H1 (cell line): ENCODE results near the gene ZNF527. TPM values are rescaled to one million over a fixed set of nuclear protein-coding genes. Genes with fewer than 3 reads are reported as not detected.

ENCODE experiments used
- CTCF ChIA-PET: fragments of 300-600 bp; sonication (Branson Sonifier 250); formaldehyde crosslinking; loops from one replicate; lab custom pipeline; 2021; ENCODE audit not compliant: partially characterized antibody; lab: Charles Lee
- POLR2A ChIA-PET: fragments of 300-600 bp; sonication (Branson Sonifier 250); formaldehyde crosslinking; loops from one replicate; lab custom pipeline; 2021; ENCODE audit warnings: inconsistent platforms; ENCODE audit not compliant: partially characterized antibody; lab: Charles Lee
- DNase-seq, 2 experiments: peaks; one replicate each; pipeline versions ENCODE4 v3.0.0 to v3.0.0-alpha.2; 2010 to 2022; ENCODE audit warnings: low spot score in 2 of 2, low read depth in 1 of 2, mixed read lengths in 1 of 2
- FAIRE-seq: peaks from 2 replicates; lab custom pipeline; 2011; peaks lifted over from hg19 to GRCh38; lab: Jason Lieb, UNC
- H2AFZ ChIP-seq: 2 replicates; pipeline ENCODE4 v1.8.1; 2012; ENCODE audit warnings: low read length, inconsistent platforms
- H2AK5ac ChIP-seq: 2 replicates; pipeline ENCODE4 v1.6.1; 2013; ENCODE audit warnings: low read depth, low read length
- H2BK120ac ChIP-seq: replicated peaks from 2 replicates; pipeline ENCODE3; 2013; ENCODE audit warnings: low read depth, low read length, inconsistent platforms
- H2BK12ac ChIP-seq: 2 replicates; pipeline ENCODE4 v1.6.1; 2013; ENCODE audit warnings: low read depth, low read length
- H2BK15ac ChIP-seq: 2 replicates; pipeline ENCODE4 v1.6.1; 2013; ENCODE audit warnings: low read length
- H2BK20ac ChIP-seq: 2 replicates; pipeline ENCODE4 v1.6.1; 2013; ENCODE audit warnings: low read length
- H2BK5ac ChIP-seq: 2 replicates; pipeline ENCODE4 v1.6.1; 2013; ENCODE audit warnings: low read depth, low read length
- H3K14ac ChIP-seq: 2 replicates; pipeline ENCODE4 v1.6.1; 2013; ENCODE audit warnings: inconsistent platforms; ENCODE audit not compliant: insufficient read length
- H3K18ac ChIP-seq: 2 replicates; pipeline ENCODE4 v1.6.1; 2013; ENCODE audit warnings: low read length; ENCODE audit errors: extremely low read depth
- H3K23ac ChIP-seq: 2 replicates; pipeline ENCODE4 v1.6.1; 2013; ENCODE audit warnings: inconsistent platforms; ENCODE audit not compliant: insufficient read length
- H3K23me2 ChIP-seq: 2 replicates; pipeline ENCODE4 v1.6.1; 2013; ENCODE audit warnings: low read depth, low read length
- H3K27ac ChIP-seq: 2 replicates; pipeline ENCODE4 v1.6.1; 2011; ENCODE audit warnings: low read depth, low read length, inconsistent platforms
- H3K27me3 ChIP-seq, 4 experiments: replicated peaks in 1 of 4; 1 replicate in 1 of 4; 2 replicates in 3 of 4; pipeline versions ENCODE4 v1.6.1 to v1.8.1; 2011 to 2013; ENCODE audit warnings: low read length in 3 of 4, mild to moderate bottlenecking in 3 of 4, inconsistent platforms in 2 of 4, mixed read lengths in 2 of 4, moderate library complexity in 1 of 4; ENCODE audit not compliant: control insufficient read depth in 3 of 4, insufficient read depth in 3 of 4; ENCODE audit errors: extremely low read depth in 1 of 4
- H3K36me3 ChIP-seq, 4 experiments: 2 replicates each; pipeline versions ENCODE4 v1.6.1 to v1.8.1; 2011 to 2013; ENCODE audit warnings: mild to moderate bottlenecking in 4 of 4, low read length in 3 of 4, moderate library complexity in 2 of 4, control low read depth in 1 of 4, inconsistent platforms in 1 of 4; ENCODE audit not compliant: insufficient read depth in 4 of 4, control insufficient read depth in 2 of 4
- H3K4ac ChIP-seq: replicated peaks from 2 replicates; pipeline ENCODE3; 2013; ENCODE audit warnings: low read length, low read depth, mixed read lengths, inconsistent platforms; ENCODE audit not compliant: insufficient read length
- H3K4me1 ChIP-seq, 4 experiments: replicated peaks in 1 of 4; 1 replicate in 1 of 4; 2 replicates in 3 of 4; pipeline versions ENCODE4 v1.6.1 to v1.8.1; 2011 to 2013; ENCODE audit warnings: low read length in 3 of 4, inconsistent platforms in 2 of 4, mixed read lengths in 1 of 4; ENCODE audit not compliant: insufficient read depth in 4 of 4, control insufficient read depth in 3 of 4
- H3K4me2 ChIP-seq, 2 experiments: 2 replicates each; pipeline versions ENCODE4 v1.6.1 to v1.8.1; 2011 to 2013; ENCODE audit warnings: low read depth in 2 of 2, low read length in 2 of 2, control low read depth in 1 of 2, inconsistent platforms in 1 of 2, mild to moderate bottlenecking in 1 of 2; ENCODE audit not compliant: insufficient read depth in 1 of 2
- H3K4me3 ChIP-seq, 4 experiments: fragments of 200-600, 300-600 bp in 1 of 4; sonication (generic), shearing (Covaris generic), sonication (Bioruptor Twin) in 1 of 4; 2 replicates each; pipeline versions ENCODE4 v1.5.1 to v1.8.1; 2011 to 2016; ENCODE audit warnings: low read length in 4 of 4, low read depth in 3 of 4, control low read depth in 2 of 4, inconsistent platforms in 2 of 4, mild to moderate bottlenecking in 2 of 4, mixed read lengths in 1 of 4, moderate library complexity in 1 of 4; ENCODE audit not compliant: insufficient read depth in 2 of 4; ENCODE audit errors: extremely low read depth in 1 of 4
- H3K56ac ChIP-seq: replicated peaks from 2 replicates; pipeline ENCODE3; 2013; ENCODE audit warnings: low read depth, mild to moderate bottlenecking, mixed read lengths, low read length, inconsistent platforms; ENCODE audit not compliant: insufficient read length
- H3K79me1 ChIP-seq: 2 replicates; pipeline ENCODE4 v1.6.1; 2013; ENCODE audit warnings: low read depth, low read length, control low read depth
- H3K79me2 ChIP-seq, 2 experiments: 2 replicates each; pipeline versions ENCODE4 v1.6.1 to v1.8.1; 2012 to 2013; ENCODE audit warnings: low read length in 2 of 2, mild to moderate bottlenecking in 2 of 2, inconsistent platforms in 1 of 2; ENCODE audit not compliant: insufficient read depth in 2 of 2, control insufficient read depth in 1 of 2
- H3K9ac ChIP-seq, 4 experiments: replicated peaks in 1 of 4; 1 replicate in 1 of 4; 2 replicates in 3 of 4; pipeline versions ENCODE4 v1.6.1 to v1.8.1; 2011 to 2013; ENCODE audit warnings: low read depth in 3 of 4, low read length in 3 of 4, control low read depth in 2 of 4, mild to moderate bottlenecking in 2 of 4, moderate library complexity in 2 of 4, inconsistent platforms in 1 of 4; ENCODE audit errors: extremely low read depth in 1 of 4
- H3K9me3 ChIP-seq, 2 experiments: 2 replicates each; pipeline versions ENCODE4 v1.6.1 to v1.8.1; 2012 to 2013; ENCODE audit warnings: mild to moderate bottlenecking in 2 of 2, moderate library complexity in 2 of 2, control low read depth in 1 of 2, inconsistent platforms in 1 of 2, low read depth in 1 of 2, low read length in 1 of 2, mixed read lengths in 1 of 2; ENCODE audit not compliant: insufficient read depth in 2 of 2
- H4K20me1 ChIP-seq, 2 experiments: replicated peaks in 1 of 2; 2 replicates each; pipeline versions ENCODE3 to v1.8.1; 2011 to 2013; ENCODE audit warnings: inconsistent platforms in 2 of 2, low read length in 2 of 2, mild to moderate bottlenecking in 1 of 2; ENCODE audit not compliant: insufficient read depth in 2 of 2, control insufficient read depth in 1 of 2
- H4K5ac ChIP-seq: 2 replicates; pipeline ENCODE4 v1.6.1; 2013; ENCODE audit warnings: low read length, low read depth, mixed read lengths, inconsistent platforms; ENCODE audit not compliant: insufficient read length
- H4K8ac ChIP-seq: 2 replicates; pipeline ENCODE4 v1.8.0; 2013; ENCODE audit warnings: mild to moderate bottlenecking, moderate library complexity, low read length, inconsistent platforms; ENCODE audit not compliant: insufficient read depth; ENCODE audit errors: extremely low read depth
- H4K91ac ChIP-seq: replicated peaks from 2 replicates; pipeline ENCODE3; 2013; ENCODE audit warnings: low read length, mixed read lengths, inconsistent platforms; ENCODE audit not compliant: insufficient read length
- polyA plus RNA-seq, 7 experiments: library from polyadenylated mRNA; depleted of rRNA in 3 of 7; stranded (reverse) in 5 of 7; unstranded in 2 of 7; fragments of >200 nt in 5 of 7; fragments of 200-250 nt in 2 of 7; gene quantifications; 1 replicate in 5 of 7; 2 replicates in 1 of 7; 4 replicates in 1 of 7; pipeline versions ENCODE4 v1.2.1 to v1.2.3, GENCODE V29; 2011 to 2013; ENCODE audit warnings: missing spikeins in 2 of 7, mixed read lengths in 2 of 7
- total RNA-seq: library from RNA; stranded (reverse); fragmentation: NEBNext Ultra II Directional; extraction: Animal tissue kit (Norgen Biotek cat#: 25700); gene quantifications from 2 replicates; pipeline ENCODE4 v1.2.1, GENCODE V29; 2021
- TF ChIP-seq, protein P1 (sequence below): fragments of 300-600 bp; sonication (generic); IDR thresholded peaks from 2 replicates; pipeline ENCODE4 v1.7.1; 2012; ENCODE audit warnings: low read length, moderate library complexity, mild to moderate bottlenecking, inconsistent platforms; ENCODE audit not compliant: insufficient replicate concordance

ZNF527 gene
- total and polyA plus RNA-seq, 2 of the 8 experiments (the other 6 are each of a cell fraction or from before 2014, with no cell fraction given) = 2.1 to 4.5 TPM

DNA sequence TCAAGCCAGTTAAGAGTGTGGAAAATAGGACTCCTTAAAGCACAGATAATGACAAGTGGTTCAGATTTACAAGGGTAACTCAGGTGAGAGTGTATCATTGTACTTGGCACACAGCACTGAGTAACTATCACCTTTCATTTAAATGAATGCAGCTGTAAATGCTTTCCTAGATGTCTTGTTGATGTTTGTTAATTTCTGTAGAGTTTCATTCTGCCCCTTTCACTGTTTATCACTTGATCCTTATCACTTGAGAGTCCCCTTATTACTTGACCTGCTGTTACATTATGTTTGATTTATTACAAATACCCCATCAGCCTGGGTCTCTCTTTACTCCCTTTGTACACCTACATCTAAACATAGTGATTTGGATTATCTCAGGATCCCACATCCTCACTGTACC is 38.1 kb upstream of the ZNF527 start:
- Histone ChIP-seq H2BK15ac (no peak overlapping the region), H3K36me3 (peaks cover 2 to 13% (median 9%) of the 10 kb centered on the region in 4 experiments; a peak in 7 of 8 replicates), H3K9me3 (no peaks in the 10 kb centered on the region), H3K79me1 (peaks cover 3% of the 10 kb centered on the region; the same call in 1 of the 2 replicates), H2AFZ (no peak overlapping the region), H3K27ac (no peak overlapping the region), H4K20me1 (peaks cover 0 to 7% of the 10 kb centered on the region in 2 experiments), H2BK120ac (no peak overlapping the region), H3K18ac (no peak overlapping the region), H2AK5ac (no peak overlapping the region), H3K27me3 (no peaks in the 10 kb centered on the region), H3K4me1 (peaks cover 0 to 5% (median 4%) of the 10 kb centered on the region in 4 experiments; a peak in 5 of 7 replicates), H2BK5ac (no peak overlapping the region), H3K14ac (no peak overlapping the region), H3K4me3 (no peak overlapping the region), H4K5ac (no peak overlapping the region), H2BK12ac (no peak overlapping the region), H3K4me2 (no peak overlapping the region), H2BK20ac (no peak overlapping the region), H3K56ac (no peak overlapping the region), H3K23ac (no peak overlapping the region), H3K79me2 (peaks cover 3 to 19% of the 10 kb centered on the region in 2 experiments), H4K91ac (no peak overlapping the region), H3K23me2 (peaks cover 5% of the 10 kb centered on the region; the same call in 1 of the 2 replicates), H4K8ac (no peak overlapping the region), H3K4ac (no peak overlapping the region), H3K9ac (no peak overlapping the region)
- DNase-seq (no peak), FAIRE-seq (no peak)
- ChIA-PET CTCF (no interaction called here), POLR2A (no interaction called here)
- TF ChIP-seq, protein P1, sequence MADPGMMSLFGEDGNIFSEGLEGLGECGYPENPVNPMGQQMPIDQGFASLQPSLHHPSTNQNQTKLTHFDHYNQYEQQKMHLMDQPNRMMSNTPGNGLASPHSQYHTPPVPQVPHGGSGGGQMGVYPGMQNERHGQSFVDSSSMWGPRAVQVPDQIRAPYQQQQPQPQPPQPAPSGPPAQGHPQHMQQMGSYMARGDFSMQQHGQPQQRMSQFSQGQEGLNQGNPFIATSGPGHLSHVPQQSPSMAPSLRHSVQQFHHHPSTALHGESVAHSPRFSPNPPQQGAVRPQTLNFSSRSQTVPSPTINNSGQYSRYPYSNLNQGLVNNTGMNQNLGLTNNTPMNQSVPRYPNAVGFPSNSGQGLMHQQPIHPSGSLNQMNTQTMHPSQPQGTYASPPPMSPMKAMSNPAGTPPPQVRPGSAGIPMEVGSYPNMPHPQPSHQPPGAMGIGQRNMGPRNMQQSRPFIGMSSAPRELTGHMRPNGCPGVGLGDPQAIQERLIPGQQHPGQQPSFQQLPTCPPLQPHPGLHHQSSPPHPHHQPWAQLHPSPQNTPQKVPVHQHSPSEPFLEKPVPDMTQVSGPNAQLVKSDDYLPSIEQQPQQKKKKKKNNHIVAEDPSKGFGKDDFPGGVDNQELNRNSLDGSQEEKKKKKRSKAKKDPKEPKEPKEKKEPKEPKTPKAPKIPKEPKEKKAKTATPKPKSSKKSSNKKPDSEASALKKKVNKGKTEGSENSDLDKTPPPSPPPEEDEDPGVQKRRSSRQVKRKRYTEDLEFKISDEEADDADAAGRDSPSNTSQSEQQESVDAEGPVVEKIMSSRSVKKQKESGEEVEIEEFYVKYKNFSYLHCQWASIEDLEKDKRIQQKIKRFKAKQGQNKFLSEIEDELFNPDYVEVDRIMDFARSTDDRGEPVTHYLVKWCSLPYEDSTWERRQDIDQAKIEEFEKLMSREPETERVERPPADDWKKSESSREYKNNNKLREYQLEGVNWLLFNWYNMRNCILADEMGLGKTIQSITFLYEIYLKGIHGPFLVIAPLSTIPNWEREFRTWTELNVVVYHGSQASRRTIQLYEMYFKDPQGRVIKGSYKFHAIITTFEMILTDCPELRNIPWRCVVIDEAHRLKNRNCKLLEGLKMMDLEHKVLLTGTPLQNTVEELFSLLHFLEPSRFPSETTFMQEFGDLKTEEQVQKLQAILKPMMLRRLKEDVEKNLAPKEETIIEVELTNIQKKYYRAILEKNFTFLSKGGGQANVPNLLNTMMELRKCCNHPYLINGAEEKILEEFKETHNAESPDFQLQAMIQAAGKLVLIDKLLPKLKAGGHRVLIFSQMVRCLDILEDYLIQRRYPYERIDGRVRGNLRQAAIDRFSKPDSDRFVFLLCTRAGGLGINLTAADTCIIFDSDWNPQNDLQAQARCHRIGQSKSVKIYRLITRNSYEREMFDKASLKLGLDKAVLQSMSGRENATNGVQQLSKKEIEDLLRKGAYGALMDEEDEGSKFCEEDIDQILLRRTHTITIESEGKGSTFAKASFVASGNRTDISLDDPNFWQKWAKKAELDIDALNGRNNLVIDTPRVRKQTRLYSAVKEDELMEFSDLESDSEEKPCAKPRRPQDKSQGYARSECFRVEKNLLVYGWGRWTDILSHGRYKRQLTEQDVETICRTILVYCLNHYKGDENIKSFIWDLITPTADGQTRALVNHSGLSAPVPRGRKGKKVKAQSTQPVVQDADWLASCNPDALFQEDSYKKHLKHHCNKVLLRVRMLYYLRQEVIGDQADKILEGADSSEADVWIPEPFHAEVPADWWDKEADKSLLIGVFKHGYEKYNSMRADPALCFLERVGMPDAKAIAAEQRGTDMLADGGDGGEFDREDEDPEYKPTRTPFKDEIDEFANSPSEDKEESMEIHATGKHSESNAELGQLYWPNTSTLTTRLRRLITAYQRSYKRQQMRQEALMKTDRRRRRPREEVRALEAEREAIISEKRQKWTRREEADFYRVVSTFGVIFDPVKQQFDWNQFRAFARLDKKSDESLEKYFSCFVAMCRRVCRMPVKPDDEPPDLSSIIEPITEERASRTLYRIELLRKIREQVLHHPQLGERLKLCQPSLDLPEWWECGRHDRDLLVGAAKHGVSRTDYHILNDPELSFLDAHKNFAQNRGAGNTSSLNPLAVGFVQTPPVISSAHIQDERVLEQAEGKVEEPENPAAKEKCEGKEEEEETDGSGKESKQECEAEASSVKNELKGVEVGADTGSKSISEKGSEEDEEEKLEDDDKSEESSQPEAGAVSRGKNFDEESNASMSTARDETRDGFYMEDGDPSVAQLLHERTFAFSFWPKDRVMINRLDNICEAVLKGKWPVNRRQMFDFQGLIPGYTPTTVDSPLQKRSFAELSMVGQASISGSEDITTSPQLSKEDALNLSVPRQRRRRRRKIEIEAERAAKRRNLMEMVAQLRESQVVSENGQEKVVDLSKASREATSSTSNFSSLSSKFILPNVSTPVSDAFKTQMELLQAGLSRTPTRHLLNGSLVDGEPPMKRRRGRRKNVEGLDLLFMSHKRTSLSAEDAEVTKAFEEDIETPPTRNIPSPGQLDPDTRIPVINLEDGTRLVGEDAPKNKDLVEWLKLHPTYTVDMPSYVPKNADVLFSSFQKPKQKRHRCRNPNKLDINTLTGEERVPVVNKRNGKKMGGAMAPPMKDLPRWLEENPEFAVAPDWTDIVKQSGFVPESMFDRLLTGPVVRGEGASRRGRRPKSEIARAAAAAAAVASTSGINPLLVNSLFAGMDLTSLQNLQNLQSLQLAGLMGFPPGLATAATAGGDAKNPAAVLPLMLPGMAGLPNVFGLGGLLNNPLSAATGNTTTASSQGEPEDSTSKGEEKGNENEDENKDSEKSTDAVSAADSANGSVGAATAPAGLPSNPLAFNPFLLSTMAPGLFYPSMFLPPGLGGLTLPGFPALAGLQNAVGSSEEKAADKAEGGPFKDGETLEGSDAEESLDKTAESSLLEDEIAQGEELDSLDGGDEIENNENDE = no peak
